Esophagus muscularis mucosa (tissue), 3 donors: ENCODE results near the gene EVA1C.
"Not testable (repeated sequence)": the region's sequence is repeated elsewhere in the genome, so short reads cannot be mapped to it uniquely, and the experiment has no call there.

Experiments
- CTCF ChIP-seq, 3 experiments: fragments of 200-600 bp in 2 of 3; fragments of 450-650 bp in 1 of 3; sonication (generic) in 2 of 3; IDR thresholded peaks; one replicate each; pipeline ENCODE4 v1.5.1; 2017 to 2019; ENCODE audit warnings: antibody characterized with exemption in 3 of 3, mild to moderate bottlenecking in 2 of 3, moderate library complexity in 1 of 3
- POLR2A ChIP-seq: fragments of 450-650 bp; IDR thresholded peaks from one replicate; pipeline ENCODE4 v1.6.1; 2017; ENCODE audit warnings: antibody characterized with exemption, moderate library complexity, mild to moderate bottlenecking, low read depth
- POLR2AphosphoS5 ChIP-seq, 2 donors: sonication (generic); formaldehyde crosslinking; IDR thresholded peaks; one replicate each; pipeline ENCODE4 v1.6.1; 2017; ENCODE audit warnings: antibody characterized with exemption in 2 of 2

- TF ChIP-seq CTCF (IDR thresholded peaks at IDR 0.05); POLR2A; POLR2AphosphoS5 (IDR thresholded peaks at IDR 0.05): not testable (repeated sequence)
Measured at GRCh38 chr21:32452191-32452590, 39.7 kb downstream of the EVA1C start.
